Endothelial cell (in vitro differentiated cells): ENCODE measurements around the gene KCNMA1. TPM values are rescaled to one million over a fixed set of nuclear protein-coding genes. Genes with fewer than 3 reads are reported as not detected.

Source experiments
- DNase-seq: peaks from one replicate; pipeline ENCODE4 v3.0.0; 2021; ENCODE audit warnings: low spot score
- H3K27ac Mint-ChIP-seq: one replicate; pipeline ENCODE4 v1.8.0; 2021; ENCODE audit warnings: mixed read lengths, inconsistent platforms; ENCODE audit not compliant: unreplicated experiment
- H3K27me3 Mint-ChIP-seq: one replicate; pipeline ENCODE4 v1.8.0; 2021; ENCODE audit warnings: mild to moderate bottlenecking, moderate library complexity, mixed read lengths, inconsistent platforms; ENCODE audit not compliant: unreplicated experiment
- H3K36me3 Mint-ChIP-seq: one replicate; pipeline ENCODE4 v1.8.0; 2021; ENCODE audit warnings: mild to moderate bottlenecking, low read depth, mixed read lengths, inconsistent platforms; ENCODE audit not compliant: unreplicated experiment
- H3K4me1 Mint-ChIP-seq: one replicate; pipeline ENCODE4 v1.8.0; 2021; ENCODE audit warnings: mild to moderate bottlenecking, mixed read lengths, inconsistent platforms; ENCODE audit not compliant: unreplicated experiment
- H3K4me3 Mint-ChIP-seq: one replicate; pipeline ENCODE4 v1.8.0; 2021; ENCODE audit warnings: mild to moderate bottlenecking, mixed read lengths, inconsistent platforms; ENCODE audit not compliant: unreplicated experiment
- H3K9me3 Mint-ChIP-seq: one replicate; pipeline ENCODE4 v1.8.0; 2021; ENCODE audit warnings: mixed read lengths, inconsistent platforms; ENCODE audit not compliant: unreplicated experiment
- CTCF ChIP-seq: fragments of 200-600 bp; sonication (generic); IDR thresholded peaks from one replicate; pipeline ENCODE4 v1.5.0; 2021; ENCODE audit warnings: antibody characterized with exemption; ENCODE audit not compliant: unreplicated experiment
- total RNA-seq: library from RNA; stranded (reverse); fragmentation: NEBNext Ultra II Directional; extraction: Animal tissue kit (Norgen Biotek cat#: 25700); gene quantifications from one replicate; pipeline ENCODE4 v1.2.1, GENCODE V29; 2021; ENCODE audit not compliant: unreplicated experiment

KCNMA1 gene
- total RNA-seq, 1 donor from 2014 or later, result 5.1 TPM

GRCh38 chr10:77619964-77620703, 17.5 kb downstream of the KCNMA1 start:
- Mint-ChIP-seq H3K27me3 (no peaks in the 10 kb centered on the region), H3K27ac (no peak overlapping the region), H3K36me3 (no peaks in the 10 kb centered on the region), H3K4me3 (no peak overlapping the region), H3K9me3 (no peaks in the 10 kb centered on the region), H3K4me1 (peaks cover 5% of the 10 kb centered on the region)
- TF ChIP-seq CTCF, result no peak
- no peak for DNase-seq

DNA sequence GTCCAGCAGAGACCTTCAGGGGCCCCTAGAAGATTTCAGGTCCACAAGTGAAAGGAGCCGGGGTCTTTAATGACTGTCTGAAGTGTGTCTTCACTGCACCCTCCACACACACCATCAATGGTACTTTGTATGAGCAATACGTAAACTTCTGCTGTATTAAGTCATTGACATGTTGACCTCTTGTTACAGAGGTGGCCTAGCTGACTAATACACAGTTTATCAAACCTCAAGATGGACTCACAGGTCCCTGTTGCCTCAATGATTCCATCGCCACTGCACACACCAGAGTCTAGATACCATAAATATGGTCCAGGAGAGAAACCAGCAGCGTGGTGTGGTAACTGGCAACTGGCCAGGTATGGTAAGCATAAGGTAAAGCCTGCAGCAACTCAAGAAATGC, 19.5 kb downstream of the KCNMA1 start:
- Mint-ChIP-seq H3K27me3 (no peaks in the 10 kb centered on the region), H3K27ac (no peak overlapping the region), H3K4me3 (no peak overlapping the region), H3K4me1 (peaks cover 4% of the 10 kb centered on the region), H3K9me3 (no peaks in the 10 kb centered on the region), H3K36me3 (no peaks in the 10 kb centered on the region)
- DNase-seq, result no peak
- TF ChIP-seq CTCF, result no peak

GRCh38 chr10:77616766-77617165, 20.8 kb downstream of the KCNMA1 start:
- Mint-ChIP-seq H3K4me3 (no peak overlapping the region), H3K9me3 (no peaks in the 10 kb centered on the region), H3K4me1 (no peaks in the 10 kb centered on the region), H3K27me3 (no peaks in the 10 kb centered on the region), H3K27ac (no peak overlapping the region), H3K36me3 (no peaks in the 10 kb centered on the region)
- no peak for DNase-seq
- TF ChIP-seq CTCF, result no peak

- no peak for TF ChIP-seq CTCF
- Mint-ChIP-seq H3K4me1 (no peaks in the 10 kb centered on the region), H3K9me3 (no peaks in the 10 kb centered on the region), H3K4me3 (no peak overlapping the region), H3K36me3 (no peaks in the 10 kb centered on the region), H3K27ac (no peak overlapping the region), H3K27me3 (peaks cover 2% of the 10 kb centered on the region)
- no peak for DNase-seq
Measured at GRCh38 chr10:77614778-77615625, 22.6 kb downstream of the KCNMA1 start.
